CD4-positive, alpha-beta T cell (primary cell): ENCODE results near the gene RGS9. TPM values are rescaled to one million over a fixed set of nuclear protein-coding genes. Genes with fewer than 3 reads are reported as not detected.

Source experiments
- ATAC-seq: fragments of 200-7000 bp; cut with Tn5 transposase; one replicate; pipeline ENCODE4 v1.10.0; 2022; ENCODE audit warnings: mild to moderate bottlenecking; ENCODE audit not compliant: poor library complexity
- CTCF ChIA-PET: fragments of 350-600 bp; sonication (Branson Sonifier 250); formaldehyde crosslinking; loops from one replicate; lab custom pipeline; 2021; ENCODE audit warnings: antibody characterized with exemption, inconsistent platforms; lab: Charles Lee
- POLR2A ChIA-PET: fragments of 350-600 bp; sonication (Branson Sonifier 250); formaldehyde crosslinking; loops from one replicate; lab custom pipeline; 2021; ENCODE audit warnings: antibody characterized with exemption, inconsistent platforms; lab: Charles Lee
- DNase-seq, 14 experiments: peaks; one replicate each; pipeline ENCODE4 v3.0.0-alpha.2; 2013 to 2020; ENCODE audit warnings: mixed read lengths in 2 of 14
- H3K27ac ChIP-seq, 2 donors: one replicate each; pipeline versions ENCODE4 v1.5.1 to v1.7.0; 2013; ENCODE audit warnings: low read length in 2 of 2, low read depth in 1 of 2, mild to moderate bottlenecking in 1 of 2
- H3K27me3 ChIP-seq, 2 experiments: 1 replicate in 1 of 2; 2 replicates in 1 of 2; pipeline versions ENCODE4 v1.6.1 to v1.7.0; 2013; ENCODE audit warnings: low read length in 2 of 2, control low read depth in 1 of 2, mild to moderate bottlenecking in 1 of 2, moderate library complexity in 1 of 2; ENCODE audit not compliant: insufficient read depth in 2 of 2, control insufficient read depth in 1 of 2
- H3K36me3 ChIP-seq: one replicate; pipeline ENCODE4 v1.6.1; 2013; ENCODE audit warnings: low read length, control low read depth; ENCODE audit not compliant: insufficient read depth
- H3K4me1 ChIP-seq: one replicate; pipeline ENCODE4 v1.6.1; 2013; ENCODE audit warnings: low read length, control low read depth; ENCODE audit not compliant: insufficient read depth
- H3K4me3 ChIP-seq: one replicate; pipeline ENCODE4 v1.5.1; 2013; ENCODE audit warnings: mild to moderate bottlenecking, low read length, moderate library complexity
- H3K9me3 ChIP-seq, 2 experiments: 1 replicate in 1 of 2; 2 replicates in 1 of 2; pipeline versions ENCODE4 v1.6.1 to v1.7.0; 2013; ENCODE audit warnings: low read length in 2 of 2, mild to moderate bottlenecking in 2 of 2, control low read depth in 1 of 2, moderate library complexity in 1 of 2; ENCODE audit not compliant: control insufficient read depth in 1 of 2, insufficient read depth in 1 of 2
- H3K27ac Mint-ChIP-seq: one replicate; pipeline ENCODE4 v1.8.0; 2020; ENCODE audit warnings: mixed read lengths
- H3K27me3 Mint-ChIP-seq: one replicate; pipeline ENCODE4 v1.8.0; 2021; ENCODE audit warnings: mixed read lengths
- H3K36me3 Mint-ChIP-seq: one replicate; pipeline ENCODE4 v1.8.0; 2021; ENCODE audit warnings: low read depth, mixed read lengths
- H3K4me1 Mint-ChIP-seq: one replicate; pipeline ENCODE4 v1.8.0; 2021; ENCODE audit warnings: low read depth, mixed read lengths
- H3K4me3 Mint-ChIP-seq: one replicate; pipeline ENCODE4 v1.8.0; 2020; ENCODE audit warnings: mild to moderate bottlenecking, mixed read lengths
- H3K9me3 Mint-ChIP-seq: one replicate; pipeline ENCODE4 v1.8.0; 2020; ENCODE audit warnings: mixed read lengths
- CTCF ChIP-seq: fragments of 200-600 bp; IDR thresholded peaks from one replicate; pipeline ENCODE4 v1.8.0; 2022; ENCODE audit warnings: antibody characterized with exemption, mild to moderate bottlenecking
- intact Hi-C, 2 experiments: fragments of 100-400 bp; cut with DNase I in 1 of 2; cut with micrococcal nuclease in 1 of 2; formaldehyde crosslinking; loops; one replicate each; pipeline versions ENCODE4 v1.15.1 to v1.9.0; 2023 to 2025; cut with DNase I, micrococcal nuclease
- total RNA-seq, 174 experiments: library from RNA in 2 of 174; stranded (reverse) in 2 of 174; gene quantifications; one replicate each; pipeline ENCODE4 v1.2.3 and lab custom pipeline; 2021 to 2026

RGS9 gene
- total RNA-seq, 2 experiments from 2014 or later, result 0.60 to 0.73 TPM

- Mint-ChIP-seq H3K27me3 (peaks cover 5% of the 10 kb centered on the region), H3K4me3 (no peak overlapping the region), H3K27ac (no peak overlapping the region), H3K4me1 (peaks cover 17% of the 10 kb centered on the region), H3K9me3 (no peaks in the 10 kb centered on the region), H3K36me3 (no peaks in the 10 kb centered on the region)
- no peaks in the 10 kb centered on the region for H3K36me3 ChIP-seq
- no peaks in the 10 kb centered on the region for H3K27me3 ChIP-seq
- ChIA-PET CTCF (no interaction called here), POLR2A (no interaction called here)
- peaks cover 19% of the 10 kb centered on the region for H3K4me1 ChIP-seq
- no peak overlapping the region for H3K27ac ChIP-seq
- no peak for DNase-seq
- no peak overlapping the region for H3K4me3 ChIP-seq
- H3K9me3 ChIP-seq, result no peaks in the 10 kb centered on the region
- ATAC-seq, result no peak
- TF ChIP-seq CTCF, result no peak
- intact Hi-C loops, result loop anchor here in 1 of 2 experiments (5.0 kb wide), 1 partner anchor 116 kb away; no protein-coding TSS in a partner anchor
Measured at GRCh38 chr17:65103431-65103830, 33.7 kb upstream of the RGS9 start.

GRCh38 chr17:65103896-65104295 is 33.3 kb upstream of the RGS9 start:
- Histone ChIP-seq H3K4me1 (peaks cover 19% of the 10 kb centered on the region), H3K9me3 (no peaks in the 10 kb centered on the region), H3K27me3 (no peaks in the 10 kb centered on the region), H3K4me3 (no peak overlapping the region), H3K27ac (no peak overlapping the region), H3K36me3 (no peaks in the 10 kb centered on the region)
- Mint-ChIP-seq H3K9me3 (no peaks in the 10 kb centered on the region), H3K4me1 (peaks cover 17% of the 10 kb centered on the region), H3K27me3 (peaks cover 5% of the 10 kb centered on the region), H3K4me3 (no peak overlapping the region), H3K36me3 (no peaks in the 10 kb centered on the region), H3K27ac (no peak overlapping the region)
- DNase-seq, result no peak
- TF ChIP-seq CTCF, result no peak
- no peak for ATAC-seq
- ChIA-PET POLR2A (no interaction called here), CTCF (no interaction called here)
- intact Hi-C loops, result loop anchor here (2.0 to 5.0 kb wide), 2 partner anchors 17 to 117 kb away; no protein-coding TSS in a partner anchor

- Histone ChIP-seq H3K36me3 (no peaks in the 10 kb centered on the region), H3K27ac (no peak overlapping the region), H3K4me3 (no peak overlapping the region), H3K9me3 (no peaks in the 10 kb centered on the region), H3K27me3 (no peaks in the 10 kb centered on the region), H3K4me1 (peaks cover 16% of the 10 kb centered on the region)
- Mint-ChIP-seq H3K9me3 (no peaks in the 10 kb centered on the region), H3K27me3 (peaks cover 5% of the 10 kb centered on the region), H3K4me1 (peaks cover 13% of the 10 kb centered on the region), H3K4me3 (no peak overlapping the region), H3K27ac (no peak overlapping the region), H3K36me3 (no peaks in the 10 kb centered on the region)
- intact Hi-C loops, result loop anchor here (2.0 to 5.0 kb wide), 2 partner anchors 16 to 117 kb away; no protein-coding TSS in a partner anchor
- no peak for TF ChIP-seq CTCF
- ChIA-PET CTCF (no interaction called here), POLR2A (no interaction called here)
- no peak for DNase-seq
- ATAC-seq, result no peak
Measured at GRCh38 chr17:65104541-65104940, 32.6 kb upstream of the RGS9 start.
